C4-2B (cell line): ENCODE results near the gene NHS.

Experiments used
- ZFX ChIP-seq: fragments of 450-650 bp; IDR thresholded peaks from 2 replicates; pipeline ENCODE4 v1.6.1; 2017
- TF ChIP-seq, protein P1 (sequence below): fragments of 450-650 bp; conservative IDR thresholded peaks from 2 replicates; pipeline ENCODE4 v1.5.1; 2017; ENCODE audit warnings: mild to moderate bottlenecking

DNA sequence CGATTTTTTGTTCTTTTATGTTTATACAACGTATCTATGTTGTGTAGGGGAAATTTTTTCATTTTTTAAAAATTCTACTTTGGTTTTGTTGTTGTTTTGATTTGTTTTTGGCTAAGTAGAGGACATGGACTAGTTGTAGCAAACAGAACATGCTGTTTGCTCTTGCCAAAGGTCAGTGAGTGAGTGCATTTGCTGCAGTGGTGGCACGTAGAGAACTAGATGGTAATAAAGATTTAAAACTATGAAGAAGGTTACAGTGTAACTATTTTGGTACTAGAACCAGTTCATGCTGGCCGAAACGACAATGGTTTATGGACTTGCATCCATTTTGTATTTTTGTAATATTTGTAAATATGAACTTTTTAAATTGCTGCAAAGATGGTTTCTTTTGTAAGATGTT lies 360.4 kb downstream of the NHS start:
- TF ChIP-seq, protein P1, sequence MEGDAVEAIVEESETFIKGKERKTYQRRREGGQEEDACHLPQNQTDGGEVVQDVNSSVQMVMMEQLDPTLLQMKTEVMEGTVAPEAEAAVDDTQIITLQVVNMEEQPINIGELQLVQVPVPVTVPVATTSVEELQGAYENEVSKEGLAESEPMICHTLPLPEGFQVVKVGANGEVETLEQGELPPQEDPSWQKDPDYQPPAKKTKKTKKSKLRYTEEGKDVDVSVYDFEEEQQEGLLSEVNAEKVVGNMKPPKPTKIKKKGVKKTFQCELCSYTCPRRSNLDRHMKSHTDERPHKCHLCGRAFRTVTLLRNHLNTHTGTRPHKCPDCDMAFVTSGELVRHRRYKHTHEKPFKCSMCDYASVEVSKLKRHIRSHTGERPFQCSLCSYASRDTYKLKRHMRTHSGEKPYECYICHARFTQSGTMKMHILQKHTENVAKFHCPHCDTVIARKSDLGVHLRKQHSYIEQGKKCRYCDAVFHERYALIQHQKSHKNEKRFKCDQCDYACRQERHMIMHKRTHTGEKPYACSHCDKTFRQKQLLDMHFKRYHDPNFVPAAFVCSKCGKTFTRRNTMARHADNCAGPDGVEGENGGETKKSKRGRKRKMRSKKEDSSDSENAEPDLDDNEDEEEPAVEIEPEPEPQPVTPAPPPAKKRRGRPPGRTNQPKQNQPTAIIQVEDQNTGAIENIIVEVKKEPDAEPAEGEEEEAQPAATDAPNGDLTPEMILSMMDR, result no peak
- no peak for TF ChIP-seq ZFX
